Measurements from ENCODE around the gene AGT.

The AGT gene

DNA sequence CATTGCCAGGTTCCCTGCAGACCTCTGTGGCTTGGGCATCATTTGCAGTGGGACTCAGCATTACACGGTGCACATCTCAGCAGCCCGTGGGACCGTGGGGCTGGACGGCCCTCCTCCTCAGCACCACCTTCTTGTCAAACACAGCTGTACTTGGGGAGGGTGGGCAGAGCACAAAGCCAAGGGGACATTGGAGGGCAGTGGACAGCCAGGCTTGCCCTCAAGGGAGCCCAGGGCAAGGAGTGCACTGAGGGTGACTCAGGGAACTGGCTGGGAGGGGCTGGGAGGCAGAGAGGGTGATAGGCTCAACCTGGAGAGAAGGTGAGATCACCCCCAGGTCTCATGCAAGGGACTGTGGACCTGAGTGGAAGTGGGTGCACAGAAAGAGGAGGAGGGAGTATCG lies 36.7 kb upstream of the AGT start:
- H3K4me1 ChIP-seq (ENCODE audit: control insufficient read depth, insufficient read depth, low read depth, low read length) = peaks cover 21% of the 10 kb centered on the region
- no peaks in the 10 kb centered on the region for H3K9me3 ChIP-seq (ENCODE audit: control insufficient read depth, low read length)
- no peak overlapping the region for H3K4ac ChIP-seq (ENCODE audit: low read depth in 1 of 2, low read length in 2 of 2)

GRCh38 chr1:230749635-230750034 lies 35.7 kb upstream of the AGT start:
- no peak for DNase-seq
- Histone ChIP-seq H2BK5ac (ENCODE audit: low read depth, low read length, poor library complexity, severe bottlenecking) (no peak overlapping the region), H3K4me3 (ENCODE audit: insufficient read depth in 1 of 2, low read depth in 1 of 2, low read length in 2 of 2) (no peak overlapping the region), H3K9ac (ENCODE audit: low read length) (no peak overlapping the region), H3K4me1 (ENCODE audit: control insufficient read depth, insufficient read depth, low read depth, low read length) (peaks cover 21% of the 10 kb centered on the region), H4K91ac (ENCODE audit: low read length) (no peak overlapping the region), H2BK15ac (ENCODE audit: low read depth, poor library complexity, severe bottlenecking) (no peak overlapping the region), H3K27ac (ENCODE audit: low read length, poor library complexity, severe bottlenecking) (no peak overlapping the region), H4K8ac (ENCODE audit: low read length) (no peak overlapping the region), H3K36me3 (ENCODE audit: control insufficient read depth in 1 of 2, insufficient read depth in 2 of 2, low read depth in 1 of 2, low read length in 2 of 2) (no peaks in the 10 kb centered on the region), H2AFZ (ENCODE audit: low read depth, low read length) (no peak overlapping the region), H3K4ac (ENCODE audit: low read depth in 1 of 2, low read length in 2 of 2) (no peak overlapping the region), H3K14ac (ENCODE audit: low read length in 2 of 2) (no peak overlapping the region), H3K18ac (ENCODE audit: low read depth in 1 of 2, low read length in 2 of 2) (no peak overlapping the region), H3K27me3 (ENCODE audit: control insufficient read depth in 1 of 2, insufficient read depth in 1 of 2, low read length in 2 of 2) (peaks cover 0 to 14% of the 10 kb centered on the region in 2 experiments), H3K4me2 (ENCODE audit: low read length, poor library complexity, severe bottlenecking) (no peak overlapping the region), H3K9me3 (ENCODE audit: control insufficient read depth, low read length) (no peaks in the 10 kb centered on the region), H2BK120ac (ENCODE audit: low read depth, low read length) (no peak overlapping the region), H3K23ac (ENCODE audit: low read length in 2 of 2) (no peak overlapping the region), H2BK12ac (ENCODE audit: low read length in 2 of 2) (no peak overlapping the region), H2AK5ac (ENCODE audit: low read length, severe bottlenecking) (no peak overlapping the region), H3K79me1 (replicated peaks; ENCODE audit: low read length, poor library complexity, severe bottlenecking) (no peaks in the 10 kb centered on the region)
- 79% methylated on average over 3 of the region's 3 CpGs for WGBS

More for the DNA sequence above, 36.7 kb upstream of the AGT start:
- Histone ChIP-seq H3K18ac (ENCODE audit: low read depth in 1 of 2, low read length in 2 of 2) (peak overlapping the region in 1 of 2 experiments; percentile 38), H2AFZ (ENCODE audit: low read depth, low read length) (no peak overlapping the region), H2AK5ac (ENCODE audit: low read length, severe bottlenecking) (no peak overlapping the region), H3K27ac (ENCODE audit: low read length, poor library complexity, severe bottlenecking) (no peak overlapping the region), H3K23ac (ENCODE audit: low read length in 2 of 2) (no peak overlapping the region), H2BK15ac (ENCODE audit: low read depth, poor library complexity, severe bottlenecking) (no peak overlapping the region), H2BK120ac (ENCODE audit: low read depth, low read length) (no peak overlapping the region), H4K8ac (ENCODE audit: low read length) (peak overlapping the region; percentile 67), H2BK12ac (ENCODE audit: low read length in 2 of 2) (peak overlapping the region in 1 of 2 experiments; percentile 40), H3K4me3 (ENCODE audit: insufficient read depth in 1 of 2, low read depth in 1 of 2, low read length in 2 of 2) (no peak overlapping the region), H3K79me1 (replicated peaks; ENCODE audit: low read length, poor library complexity, severe bottlenecking) (no peaks in the 10 kb centered on the region), H4K91ac (ENCODE audit: low read length) (no peak overlapping the region), H3K9ac (ENCODE audit: low read length) (no peak overlapping the region), H3K27me3 (ENCODE audit: control insufficient read depth in 1 of 2, insufficient read depth in 1 of 2, low read length in 2 of 2) (peaks cover 0 to 12% of the 10 kb centered on the region in 2 experiments), H2BK5ac (ENCODE audit: low read depth, low read length, poor library complexity, severe bottlenecking) (no peak overlapping the region), H3K36me3 (ENCODE audit: control insufficient read depth in 1 of 2, insufficient read depth in 2 of 2, low read depth in 1 of 2, low read length in 2 of 2) (no peaks in the 10 kb centered on the region), H3K14ac (ENCODE audit: low read length in 2 of 2) (peak overlapping the region in 1 of 2 experiments; percentile 62), H3K4me2 (ENCODE audit: low read length, poor library complexity, severe bottlenecking) (no peak overlapping the region)
- DNase-seq = no peak
- 76% methylated on average over 5 of the region's 5 CpGs for WGBS

- no peak overlapping the region for H3K27ac ChIP-seq (ENCODE audit: low read length, poor library complexity, severe bottlenecking)
- DNase-seq = no peak
- H3K27me3 ChIP-seq (ENCODE audit: control insufficient read depth in 1 of 2, insufficient read depth in 1 of 2, low read length in 2 of 2) = peaks cover 0 to 16% of the 10 kb centered on the region in 2 experiments
- no peak overlapping the region for H2BK15ac ChIP-seq (ENCODE audit: low read depth, poor library complexity, severe bottlenecking)
- 82% methylated on average over 12 of the region's 12 CpGs for WGBS
- H2AK5ac ChIP-seq (ENCODE audit: low read length, severe bottlenecking) = no peak overlapping the region
- no peak overlapping the region for H3K9ac ChIP-seq (ENCODE audit: low read length)
- H3K4me1 ChIP-seq (ENCODE audit: control insufficient read depth, insufficient read depth, low read depth, low read length) = peaks cover 24% of the 10 kb centered on the region
- no peak overlapping the region for H3K23ac ChIP-seq (ENCODE audit: low read length in 2 of 2)
- H3K4ac ChIP-seq (ENCODE audit: low read depth in 1 of 2, low read length in 2 of 2) = peak overlapping the region in 1 of 2 experiments; percentile 67
- H4K91ac ChIP-seq (ENCODE audit: low read length) = no peak overlapping the region
- no peak overlapping the region for H2BK120ac ChIP-seq (ENCODE audit: low read depth, low read length)
- no peak overlapping the region for H3K18ac ChIP-seq (ENCODE audit: low read depth in 1 of 2, low read length in 2 of 2)
- H3K4me3 ChIP-seq (ENCODE audit: insufficient read depth in 1 of 2, low read depth in 1 of 2, low read length in 2 of 2) = no peak overlapping the region
- no peaks in the 10 kb centered on the region for H3K79me1 ChIP-seq (replicated peaks; ENCODE audit: low read length, poor library complexity, severe bottlenecking)
- H3K4me2 ChIP-seq (ENCODE audit: low read length, poor library complexity, severe bottlenecking) = no peak overlapping the region
- peak overlapping the region; percentile 32 for H4K8ac ChIP-seq (ENCODE audit: low read length)
- H2AFZ ChIP-seq (ENCODE audit: low read depth, low read length) = no peak overlapping the region
- no peaks in the 10 kb centered on the region for H3K36me3 ChIP-seq (ENCODE audit: control insufficient read depth in 1 of 2, insufficient read depth in 2 of 2, low read depth in 1 of 2, low read length in 2 of 2)
- no peak overlapping the region for H3K14ac ChIP-seq (ENCODE audit: low read length in 2 of 2)
- H2BK5ac ChIP-seq (ENCODE audit: low read depth, low read length, poor library complexity, severe bottlenecking) = no peak overlapping the region
- no peaks in the 10 kb centered on the region for H3K9me3 ChIP-seq (ENCODE audit: control insufficient read depth, low read length)
- H2BK12ac ChIP-seq (ENCODE audit: low read length in 2 of 2) = no peak overlapping the region
Measured at GRCh38 chr1:230749150-230749549, 35.2 kb upstream of the AGT start.

DNA sequence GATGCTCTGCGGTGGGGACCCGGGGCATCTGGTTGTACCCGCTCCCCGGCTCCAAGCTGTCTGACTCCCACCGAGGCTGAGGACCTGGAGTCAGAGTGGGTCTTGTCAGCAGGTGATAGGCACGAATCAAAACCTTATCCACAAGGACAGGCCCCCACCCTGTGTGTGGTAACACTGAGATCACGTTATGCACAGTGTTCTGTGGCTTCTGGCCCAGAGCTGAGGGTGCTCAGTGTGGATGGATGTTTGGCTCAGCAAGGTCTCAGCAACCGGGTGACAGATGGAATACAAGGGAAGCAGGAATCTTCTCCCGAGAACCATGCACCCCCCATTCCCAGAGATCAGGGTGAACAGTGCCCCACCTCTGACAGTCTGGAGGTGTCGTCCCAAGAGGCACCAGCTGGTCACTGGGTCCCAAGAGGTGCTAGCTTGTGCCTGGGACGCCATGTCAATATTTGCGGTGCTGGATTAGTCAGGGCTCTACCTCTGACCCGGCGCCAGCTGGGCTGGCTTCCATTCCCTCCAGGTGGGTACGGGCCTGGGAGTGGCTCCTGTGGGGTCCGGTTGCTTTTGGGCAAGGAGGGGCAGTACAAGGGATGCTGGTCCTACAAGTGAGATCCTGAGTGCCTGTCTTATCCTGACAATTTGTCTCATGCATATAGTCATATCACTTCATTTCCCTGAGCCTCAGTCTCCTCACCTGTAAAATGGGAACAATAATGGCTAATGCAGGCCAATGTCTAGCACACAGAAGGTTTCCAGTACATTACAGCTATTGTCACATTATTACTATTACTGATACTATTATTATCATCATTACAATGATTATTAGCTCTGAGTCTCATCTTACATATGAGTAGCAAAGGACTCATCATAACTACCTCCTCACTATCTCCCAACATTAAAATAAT lies 34.2 kb upstream of the AGT start:
- H3K14ac ChIP-seq (ENCODE audit: low read length in 2 of 2) = no peak overlapping the region
- H3K23ac ChIP-seq (ENCODE audit: low read length in 2 of 2) = no peak overlapping the region
- H3K4me1 ChIP-seq (ENCODE audit: control insufficient read depth, insufficient read depth, low read depth, low read length) = peaks cover 22% of the 10 kb centered on the region
- no peaks in the 10 kb centered on the region for H3K36me3 ChIP-seq (ENCODE audit: control insufficient read depth in 1 of 2, insufficient read depth in 2 of 2, low read depth in 1 of 2, low read length in 2 of 2)
- H2AFZ ChIP-seq (ENCODE audit: low read depth, low read length) = no peak overlapping the region
- H3K4me2 ChIP-seq (ENCODE audit: low read length, poor library complexity, severe bottlenecking) = no peak overlapping the region
- H3K27ac ChIP-seq (ENCODE audit: low read length, poor library complexity, severe bottlenecking) = no peak overlapping the region
- H3K27me3 ChIP-seq (ENCODE audit: control insufficient read depth in 1 of 2, insufficient read depth in 1 of 2, low read length in 2 of 2) = peaks cover 0 to 21% of the 10 kb centered on the region in 2 experiments
- no peak overlapping the region for H3K18ac ChIP-seq (ENCODE audit: low read depth in 1 of 2, low read length in 2 of 2)
- no peak overlapping the region for H4K8ac ChIP-seq (ENCODE audit: low read length)
- H2BK12ac ChIP-seq (ENCODE audit: low read length in 2 of 2) = no peak overlapping the region
- H3K79me1 ChIP-seq (replicated peaks; ENCODE audit: low read length, poor library complexity, severe bottlenecking) = no peaks in the 10 kb centered on the region
- H3K4me3 ChIP-seq (ENCODE audit: insufficient read depth in 1 of 2, low read depth in 1 of 2, low read length in 2 of 2) = no peak overlapping the region
- 84% methylated on average over 16 of the region's 16 CpGs for WGBS
- no peak overlapping the region for H2AK5ac ChIP-seq (ENCODE audit: low read length, severe bottlenecking)
- H2BK5ac ChIP-seq (ENCODE audit: low read depth, low read length, poor library complexity, severe bottlenecking) = no peak overlapping the region
- no peak overlapping the region for H3K4ac ChIP-seq (ENCODE audit: low read depth in 1 of 2, low read length in 2 of 2)
- no peak overlapping the region for H2BK15ac ChIP-seq (ENCODE audit: low read depth, poor library complexity, severe bottlenecking)
- no peak overlapping the region for H3K9ac ChIP-seq (ENCODE audit: low read length)
- DNase-seq = no peak
- no peaks in the 10 kb centered on the region for H3K9me3 ChIP-seq (ENCODE audit: control insufficient read depth, low read length)
- H4K91ac ChIP-seq (ENCODE audit: low read length) = no peak overlapping the region
- H2BK120ac ChIP-seq (ENCODE audit: low read depth, low read length) = no peak overlapping the region

All from mesenchymal stem cell (in vitro differentiated cells and primary cell).